Measurements from ENCODE around the gene HSDL1. TPM values are rescaled to one million over a fixed set of nuclear protein-coding genes. Genes with fewer than 3 reads are reported as not detected.

HSDL1 gene
- total RNA-seq, 1 experiment from 2014 or later = 18.6 TPM

DNA sequence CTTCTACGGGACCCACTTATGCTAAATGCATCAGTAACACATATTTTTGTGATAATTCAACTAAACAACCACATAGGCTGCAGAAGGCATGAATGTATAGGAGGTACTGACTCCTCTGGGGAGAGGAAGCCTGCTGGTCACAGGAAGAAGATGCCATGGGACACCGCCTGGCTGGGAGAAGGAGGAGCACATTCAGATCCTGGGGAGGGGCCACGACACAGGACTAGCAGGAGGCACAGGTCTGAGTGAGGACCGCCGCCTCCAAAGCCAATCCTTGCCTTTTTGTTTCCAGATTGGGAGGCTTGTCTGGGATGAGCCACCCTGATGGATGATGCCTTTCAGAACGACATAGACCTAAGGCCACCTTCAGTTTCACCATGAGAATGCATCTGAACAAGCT lies 62.9 kb downstream of the HSDL1 start:
- DNase-seq (ENCODE audit: low read depth) = no peak

DNA sequence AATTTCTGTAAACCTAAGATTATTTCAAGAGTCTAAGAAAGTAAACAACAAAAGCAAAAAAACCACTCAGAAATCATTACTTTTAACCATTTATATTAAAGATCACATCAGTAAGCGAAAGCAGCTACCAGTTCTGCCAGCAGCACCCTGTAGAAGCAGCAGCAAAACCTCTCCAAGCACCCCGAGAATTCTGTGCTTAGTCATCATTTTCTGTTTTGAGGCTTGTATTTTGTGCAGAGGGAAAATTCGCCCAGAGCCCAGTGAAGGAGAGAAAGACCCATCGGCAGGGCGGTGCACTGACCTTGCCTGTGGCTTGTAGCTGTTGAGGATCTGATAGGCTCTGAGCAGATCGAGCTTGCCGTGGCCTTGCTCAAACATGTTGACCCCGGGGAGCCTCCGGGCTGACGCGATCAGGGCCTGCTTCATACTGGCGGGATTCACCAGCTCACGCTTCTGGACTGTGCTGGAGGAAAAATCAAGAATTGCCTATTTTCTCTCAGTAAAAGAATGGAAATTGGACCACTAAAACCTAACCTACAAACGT lies 63.5 kb downstream of the HSDL1 start:
- DNase-seq (ENCODE audit: low read depth) = no peak

DNA sequence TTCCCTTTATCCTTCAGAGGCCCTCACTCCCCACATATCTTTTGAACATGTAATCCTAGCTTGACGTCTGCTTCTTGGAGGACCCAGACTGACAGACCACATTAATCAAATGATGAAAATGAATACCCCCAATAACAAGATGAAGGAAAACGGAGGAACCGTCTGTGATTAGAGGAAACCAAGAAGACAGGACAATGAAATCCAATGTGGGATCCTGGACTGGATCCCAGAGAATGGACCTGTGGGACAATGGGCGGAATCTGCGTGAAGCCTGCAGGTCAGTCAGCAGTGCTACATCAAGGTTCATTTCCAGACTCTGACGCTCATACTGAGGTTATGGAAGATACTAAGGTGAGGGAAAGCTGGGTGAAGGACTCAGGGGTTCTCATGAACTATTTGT lies 64.2 kb downstream of the HSDL1 start:
- DNase-seq (ENCODE audit: low read depth) = no peak

DNA sequence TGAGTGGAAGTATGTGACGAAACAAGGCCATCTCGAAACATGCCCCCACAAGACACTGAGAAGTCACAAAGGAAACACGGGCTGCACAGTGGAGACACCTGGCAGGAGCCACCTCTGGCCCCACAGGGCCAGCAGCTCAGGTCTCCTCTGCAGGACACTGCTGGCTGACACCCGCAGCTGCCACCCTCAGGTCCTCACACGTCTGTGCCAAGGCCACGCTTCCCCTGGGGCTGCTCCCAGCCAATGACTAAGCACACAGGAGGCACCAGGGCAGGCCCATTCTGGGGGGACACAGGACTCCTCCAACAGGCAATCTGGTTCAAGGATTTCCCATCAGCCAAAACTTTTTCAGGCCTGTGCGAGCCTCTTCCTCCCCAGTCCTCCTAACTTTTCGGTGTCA lies 64.6 kb downstream of the HSDL1 start:
- no peak for DNase-seq (ENCODE audit: low read depth)

DNA sequence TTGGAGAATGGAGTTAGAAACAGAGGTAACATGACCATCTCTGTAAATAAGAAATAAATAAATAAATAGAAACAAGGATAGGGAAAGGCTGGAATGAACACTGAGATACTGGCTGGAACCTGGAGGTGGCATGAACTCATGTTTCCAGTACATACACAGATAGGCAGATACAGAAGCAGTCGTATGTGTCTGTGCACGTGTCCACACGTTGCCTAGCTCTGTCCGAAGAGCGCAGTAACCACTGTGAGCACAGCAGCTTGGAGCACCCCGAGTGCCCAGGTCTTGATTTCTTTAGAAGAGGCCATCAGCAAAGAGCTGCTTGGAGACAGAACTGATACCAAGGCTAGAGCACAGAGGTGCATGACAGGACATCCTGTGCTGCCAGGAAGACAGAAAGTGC lies 65.3 kb downstream of the HSDL1 start:
- no peak for DNase-seq (ENCODE audit: low read depth)

DNA sequence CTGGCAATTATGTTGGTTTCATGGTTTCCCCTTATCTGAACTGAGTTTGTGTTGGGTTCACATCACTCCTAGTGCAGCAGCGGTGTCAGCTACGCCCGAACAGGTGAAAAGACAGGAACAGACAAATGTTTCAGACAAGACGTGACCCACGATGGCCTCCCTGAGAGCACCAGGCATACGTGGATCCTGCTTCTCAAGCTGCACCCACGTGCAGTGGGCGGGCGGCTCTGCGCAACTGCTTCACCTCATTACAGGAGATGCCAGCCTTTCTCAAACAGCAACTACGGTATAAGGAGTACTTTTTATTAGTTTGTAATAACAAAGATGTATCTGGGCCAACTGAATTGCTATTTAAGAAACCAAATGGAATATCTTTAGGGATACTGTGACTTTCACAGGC lies 69.6 kb downstream of the HSDL1 start:
- DNase-seq (ENCODE audit: low read depth) = no peak

DNA sequence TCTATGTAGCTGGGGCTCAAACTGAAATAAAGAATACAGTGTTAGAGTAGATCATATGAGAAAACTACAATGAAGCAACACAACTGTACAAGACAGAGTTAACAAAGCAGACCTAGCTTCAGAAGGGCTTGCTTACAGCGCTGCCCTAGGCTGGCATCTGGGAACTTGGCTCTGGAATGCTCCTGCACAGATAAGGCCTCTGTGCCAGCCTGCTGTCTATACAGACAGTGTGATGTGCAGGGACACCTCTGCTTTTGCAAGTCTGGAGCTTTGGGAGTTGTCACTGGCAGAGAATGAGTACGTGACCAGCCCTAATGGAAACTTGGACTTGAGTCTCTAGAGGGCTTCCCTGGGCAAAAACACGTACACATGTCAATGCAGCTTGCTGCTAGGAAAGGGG lies 70.3 kb downstream of the HSDL1 start:
- DNase-seq (ENCODE audit: low read depth) = no peak

Other genes with a start within 250 kb of the HSDL1 start
- gene MLYCD, start 246.1 kb downstream of the HSDL1 start, total RNA-seq (2014; rRNA removed; shearing (Covaris generic)) = 1.1 and 1.4 TPM in 2 replicates
- gene OSGIN1, start 191.9 kb downstream of the HSDL1 start, total RNA-seq (2014; rRNA removed; shearing (Covaris generic)) = 4.2 and 4.3 TPM in 2 replicates
- gene NECAB2, start 176.9 kb downstream of the HSDL1 start, total RNA-seq (2014; rRNA removed; shearing (Covaris generic)) = not detected in 2 replicates
- not detected in 2 replicates for gene SLC38A8, start 102.4 kb downstream of the HSDL1 start, total RNA-seq (2014; rRNA removed; shearing (Covaris generic))
- 38.2 and 38.6 TPM in 2 replicates for gene MBTPS1, start 28.2 kb downstream of the HSDL1 start, total RNA-seq (2014; rRNA removed; shearing (Covaris generic))
- not detected in 2 replicates for gene DNAAF1, start 131 bp upstream of the HSDL1 start, total RNA-seq (2014; rRNA removed; shearing (Covaris generic))
- gene TAF1C, start 41.9 kb upstream of the HSDL1 start, total RNA-seq (2014; rRNA removed; shearing (Covaris generic)) = 9.0 and 9.4 TPM in 2 replicates
- not detected in 2 replicates for gene ADAD2, start 46.0 kb upstream of the HSDL1 start, total RNA-seq (2014; rRNA removed; shearing (Covaris generic))
- not detected in 2 replicates for gene KCNG4, start 94.8 kb upstream of the HSDL1 start, total RNA-seq (2014; rRNA removed; shearing (Covaris generic))
- gene WFDC1, start 149.7 kb upstream of the HSDL1 start, total RNA-seq (2014; rRNA removed; shearing (Covaris generic)) = not detected in 2 replicates
- gene ATP2C2, start 223.4 kb upstream of the HSDL1 start, total RNA-seq (2014; rRNA removed; shearing (Covaris generic)) = not detected in 2 replicates

Data from RPMI7951 (cell line).